ENCODE data around the gene FIG4. TPM values are rescaled to one million over a fixed set of nuclear protein-coding genes. Genes with fewer than 3 reads are reported as not detected.

FIG4 gene
- total and polyA plus RNA-seq, 3 donors from 2014 or later = 16.8 to 25.7 (median 19.7) TPM

- TF ChIP-seq CTCF (IDR thresholded peaks at IDR 0.05) = no peak
- no peak for TF ChIP-seq POLR2A (IDR thresholded peaks at IDR 0.05)
- Histone ChIP-seq H3K27ac (no peak overlapping the region), H3K9me3 (no peaks in the 10 kb centered on the region), H3K27me3 (no peaks in the 10 kb centered on the region), H3K36me3 (ENCODE audit: low read depth, missing control alignments) (no peaks in the 10 kb centered on the region), H3K4me3 (no peak overlapping the region), H3K4me1 (peaks cover 4% of the 10 kb centered on the region)
- intact Hi-C loops (cut with DNase I; ENCODE audit: low total_unique reads) = no loop called here
- 37% methylated on average over 3 of the region's 3 CpGs for WGBS, 2 donors
- no peak for DNase-seq
Measured at GRCh38 chr6:109834131-109834530, 143.0 kb downstream of the FIG4 start.

- no peaks in the 10 kb centered on the region for H3K9me3 ChIP-seq
- H3K4me1 ChIP-seq = peaks cover 4% of the 10 kb centered on the region
- intact Hi-C loops (cut with DNase I; ENCODE audit: low total_unique reads) = no loop called here
- no peak for DNase-seq
- 89 to 94% methylated on average over 7 of the region's 7 CpGs for WGBS, 2 donors
- TF ChIP-seq POLR2A (IDR thresholded peaks at IDR 0.05) (no peak), CTCF (IDR thresholded peaks at IDR 0.05) (no peak)
- no peaks in the 10 kb centered on the region for H3K36me3 ChIP-seq (ENCODE audit: low read depth, missing control alignments)
- H3K4me3 ChIP-seq = no peak overlapping the region
- no peaks in the 10 kb centered on the region for H3K27me3 ChIP-seq
- H3K27ac ChIP-seq = no peak overlapping the region
Measured at GRCh38 chr6:109834595-109835437, 143.7 kb downstream of the FIG4 start.

- Histone ChIP-seq H3K27ac (no peak overlapping the region), H3K27me3 (no peaks in the 10 kb centered on the region), H3K36me3 (ENCODE audit: low read depth, missing control alignments) (no peaks in the 10 kb centered on the region), H3K4me3 (no peak overlapping the region), H3K9me3 (no peaks in the 10 kb centered on the region), H3K4me1 (no peaks in the 10 kb centered on the region)
- TF ChIP-seq CTCF (IDR thresholded peaks at IDR 0.05) (no peak), POLR2A (IDR thresholded peaks at IDR 0.05) (no peak)
- intact Hi-C loops (cut with DNase I; ENCODE audit: low total_unique reads) = no loop called here
- no peak for DNase-seq
Measured at GRCh38 chr6:109840034-109840433, 148.9 kb downstream of the FIG4 start.

- Histone ChIP-seq H3K4me1 (no peaks in the 10 kb centered on the region), H3K27me3 (no peaks in the 10 kb centered on the region), H3K4me3 (no peak overlapping the region), H3K27ac (no peak overlapping the region), H3K36me3 (ENCODE audit: low read depth, missing control alignments) (no peaks in the 10 kb centered on the region), H3K9me3 (no peaks in the 10 kb centered on the region)
- intact Hi-C loops (cut with DNase I; ENCODE audit: low total_unique reads) = no loop called here
- 91 to 95% methylated on average over 5 of the region's 5 CpGs for WGBS, 2 donors
- TF ChIP-seq CTCF (IDR thresholded peaks at IDR 0.05) = no peak
- TF ChIP-seq POLR2A (IDR thresholded peaks at IDR 0.05) = no peak
- DNase-seq = no peak
Measured at GRCh38 chr6:109840796-109841195, 149.7 kb downstream of the FIG4 start.

GRCh38 chr6:109841869-109842268 lies 150.8 kb downstream of the FIG4 start:
- no peaks in the 10 kb centered on the region for H3K36me3 ChIP-seq (ENCODE audit: low read depth, missing control alignments)
- H3K27ac ChIP-seq = no peak overlapping the region
- H3K27me3 ChIP-seq = no peaks in the 10 kb centered on the region
- TF ChIP-seq POLR2A (IDR thresholded peaks at IDR 0.05) = no peak
- TF ChIP-seq CTCF (IDR thresholded peaks at IDR 0.05) = no peak
- intact Hi-C loops (cut with DNase I; ENCODE audit: low total_unique reads) = no loop called here
- no peak for DNase-seq
- H3K9me3 ChIP-seq = no peaks in the 10 kb centered on the region
- H3K4me1 ChIP-seq = no peaks in the 10 kb centered on the region
- WGBS, 2 donors = 93 to 98% methylated on average over 3 of the region's 3 CpGs
- H3K4me3 ChIP-seq = no peak overlapping the region
